Neuron (in vitro differentiated cells): ENCODE data around the gene FNTB.

Experiments
- H2AFZ ChIP-seq: one replicate; pipeline ENCODE4 v1.6.1; 2013; ENCODE audit warnings: low read depth, mild to moderate bottlenecking, inconsistent platforms, low read length, moderate library complexity
- H3K27me3 ChIP-seq: one replicate; pipeline ENCODE4 v1.6.1; 2013; ENCODE audit warnings: low read length; ENCODE audit not compliant: insufficient read depth
- H3K36me3 ChIP-seq: one replicate; pipeline ENCODE4 v1.6.1; 2013; ENCODE audit warnings: low read length; ENCODE audit not compliant: insufficient read depth
- H3K4me1 ChIP-seq: one replicate; pipeline ENCODE4 v1.6.1; 2013; ENCODE audit warnings: low read length; ENCODE audit not compliant: insufficient read depth
- H3K4me3 ChIP-seq: 2 replicates; pipeline ENCODE4 v1.5.1; 2013; ENCODE audit warnings: mild to moderate bottlenecking, low read length, moderate library complexity
- H3K9me3 ChIP-seq: one replicate; pipeline ENCODE4 v1.6.1; 2013; ENCODE audit warnings: low read length

The FNTB gene

GRCh38 chr14:65042296-65042695, 55.6 kb downstream of the FNTB start:
- no peak overlapping the region for H3K4me3 ChIP-seq
- no peaks in the 10 kb centered on the region for H3K9me3 ChIP-seq
- H2AFZ ChIP-seq = no peak overlapping the region
- H3K4me1 ChIP-seq = no peaks in the 10 kb centered on the region
- no peaks in the 10 kb centered on the region for H3K27me3 ChIP-seq
- peaks cover 35% of the 10 kb centered on the region for H3K36me3 ChIP-seq

- no peak overlapping the region for H3K4me3 ChIP-seq
- H3K27me3 ChIP-seq = no peaks in the 10 kb centered on the region
- no peaks in the 10 kb centered on the region for H3K9me3 ChIP-seq
- H3K36me3 ChIP-seq = peaks cover 35% of the 10 kb centered on the region
- H2AFZ ChIP-seq = no peak overlapping the region
- no peaks in the 10 kb centered on the region for H3K4me1 ChIP-seq
These were observed 56.2 kb downstream of the FNTB start for GRCh38 chr14:65042731-65043372.

GRCh38 chr14:65043893-65044595, 57.3 kb downstream of the FNTB start:
- peaks cover 35% of the 10 kb centered on the region for H3K36me3 ChIP-seq
- no peaks in the 10 kb centered on the region for H3K9me3 ChIP-seq
- no peaks in the 10 kb centered on the region for H3K4me1 ChIP-seq
- H2AFZ ChIP-seq = no peak overlapping the region
- no peak overlapping the region for H3K4me3 ChIP-seq
- no peaks in the 10 kb centered on the region for H3K27me3 ChIP-seq

GRCh38 chr14:65044596-65044959, 57.9 kb downstream of the FNTB start:
- Histone ChIP-seq H2AFZ (no peak overlapping the region), H3K36me3 (peaks cover 35% of the 10 kb centered on the region)

GRCh38 chr14:65045006-65045405, 58.3 kb downstream of the FNTB start:
- peaks cover 35% of the 10 kb centered on the region for H3K36me3 ChIP-seq

More at GRCh38 chr14:65044596-65044959, 57.9 kb downstream of the FNTB start:
- H3K4me3 ChIP-seq = no peak overlapping the region
- H3K9me3 ChIP-seq = no peaks in the 10 kb centered on the region
- no peaks in the 10 kb centered on the region for H3K4me1 ChIP-seq
- no peaks in the 10 kb centered on the region for H3K27me3 ChIP-seq

GRCh38 chr14:65045709-65046108, 59.0 kb downstream of the FNTB start:
- Histone ChIP-seq H3K4me1 (no peaks in the 10 kb centered on the region), H3K36me3 (peaks cover 33% of the 10 kb centered on the region), H2AFZ (no peak overlapping the region), H3K9me3 (no peaks in the 10 kb centered on the region), H3K4me3 (no peak overlapping the region), H3K27me3 (no peaks in the 10 kb centered on the region)

More at GRCh38 chr14:65045006-65045405, 58.3 kb downstream of the FNTB start:
- H3K4me3 ChIP-seq = no peak overlapping the region
- H3K9me3 ChIP-seq = no peaks in the 10 kb centered on the region
- no peak overlapping the region for H2AFZ ChIP-seq
- H3K4me1 ChIP-seq = no peaks in the 10 kb centered on the region
- H3K27me3 ChIP-seq = no peaks in the 10 kb centered on the region

GRCh38 chr14:65052832-65053231, 66.1 kb downstream of the FNTB start:
- Histone ChIP-seq H2AFZ (no peak overlapping the region), H3K4me3 (no peak overlapping the region), H3K4me1 (no peaks in the 10 kb centered on the region), H3K27me3 (no peaks in the 10 kb centered on the region), H3K36me3 (peaks cover 27% of the 10 kb centered on the region), H3K9me3 (no peaks in the 10 kb centered on the region)

GRCh38 chr14:65053466-65053865, 66.8 kb downstream of the FNTB start:
- no peak overlapping the region for H2AFZ ChIP-seq
- H3K4me3 ChIP-seq = no peak overlapping the region
- no peaks in the 10 kb centered on the region for H3K4me1 ChIP-seq
- no peaks in the 10 kb centered on the region for H3K9me3 ChIP-seq
- H3K36me3 ChIP-seq = peaks cover 27% of the 10 kb centered on the region
- no peaks in the 10 kb centered on the region for H3K27me3 ChIP-seq

GRCh38 chr14:65054471-65055085, 67.9 kb downstream of the FNTB start:
- H3K36me3 ChIP-seq = peaks cover 27% of the 10 kb centered on the region
- H2AFZ ChIP-seq = no peak overlapping the region
- no peaks in the 10 kb centered on the region for H3K27me3 ChIP-seq
- no peaks in the 10 kb centered on the region for H3K9me3 ChIP-seq
- H3K4me3 ChIP-seq = no peak overlapping the region
- H3K4me1 ChIP-seq = no peaks in the 10 kb centered on the region

GRCh38 chr14:65057695-65058094, 71.0 kb downstream of the FNTB start:
- no peak overlapping the region for H3K4me3 ChIP-seq
- H3K4me1 ChIP-seq = no peaks in the 10 kb centered on the region
- no peaks in the 10 kb centered on the region for H3K9me3 ChIP-seq
- no peaks in the 10 kb centered on the region for H3K27me3 ChIP-seq
- peaks cover 41% of the 10 kb centered on the region for H3K36me3 ChIP-seq
- no peak overlapping the region for H2AFZ ChIP-seq

GRCh38 chr14:65062096-65063075, 75.7 kb downstream of the FNTB start:
- Histone ChIP-seq H3K27me3 (no peaks in the 10 kb centered on the region), H3K36me3 (peaks cover 40% of the 10 kb centered on the region), H2AFZ (no peak overlapping the region), H3K4me1 (no peaks in the 10 kb centered on the region), H3K9me3 (no peaks in the 10 kb centered on the region), H3K4me3 (no peak overlapping the region)

- Histone ChIP-seq H3K4me1 (no peaks in the 10 kb centered on the region), H3K4me3 (no peak overlapping the region), H2AFZ (no peak overlapping the region), H3K27me3 (no peaks in the 10 kb centered on the region), H3K9me3 (no peaks in the 10 kb centered on the region), H3K36me3 (peaks cover 40% of the 10 kb centered on the region)
These were observed 79.0 kb downstream of the FNTB start for GRCh38 chr14:65065719-65066118.
